LoVo (cell line): ENCODE measurements around the gene RTTN.

ENCODE experiments used
- DNase-seq: peaks from one replicate; pipeline ENCODE4 v3.0.0-alpha.2; 2016; ENCODE audit warnings: low spot score

The RTTN gene

GRCh38 chr18:70207181-70207580 is 1.7 kb upstream of the RTTN start:
- DNase-seq, result no peak

- no peak for DNase-seq
These were observed 5.2 kb downstream of the RTTN start for GRCh38 chr18:70200286-70200685.

- no peak for DNase-seq
These were observed 7.6 kb downstream of the RTTN start for GRCh38 chr18:70197844-70198243.

- DNase-seq, result no peak
These were observed 8.5 kb downstream of the RTTN start for GRCh38 chr18:70197026-70197425.

- peak; percentile 55 for DNase-seq
These were observed 9.5 kb downstream of the RTTN start for GRCh38 chr18:70195852-70196434.

- no peak for DNase-seq
These were observed 10.4 kb downstream of the RTTN start for GRCh38 chr18:70195014-70195614.

GRCh38 chr18:70194227-70194890 is 11.1 kb downstream of the RTTN start:
- no peak for DNase-seq

GRCh38 chr18:70190529-70190928 is 15.0 kb downstream of the RTTN start:
- DNase-seq, result no peak

GRCh38 chr18:70188113-70188512 is 17.4 kb downstream of the RTTN start:
- DNase-seq, result no peak

- DNase-seq, result no peak
These were observed 22.0 kb downstream of the RTTN start for GRCh38 chr18:70183441-70183840.

GRCh38 chr18:70182548-70182947 is 22.9 kb downstream of the RTTN start:
- DNase-seq, result no peak

- no peak for DNase-seq
These were observed 23.8 kb downstream of the RTTN start for GRCh38 chr18:70181725-70182124.

GRCh38 chr18:70181015-70181414 is 24.5 kb downstream of the RTTN start:
- DNase-seq, result peak; percentile 69

GRCh38 chr18:70176537-70176936 is 28.9 kb downstream of the RTTN start:
- DNase-seq, result no peak

- no peak for DNase-seq
These were observed 30.3 kb downstream of the RTTN start for GRCh38 chr18:70175216-70175615.

- DNase-seq, result peak; percentile 10
These were observed 33.3 kb downstream of the RTTN start for GRCh38 chr18:70172225-70172624.

GRCh38 chr18:70169747-70170146 is 35.7 kb downstream of the RTTN start:
- DNase-seq, result no peak

GRCh38 chr18:70166668-70167067 is 38.8 kb downstream of the RTTN start:
- no peak for DNase-seq

- DNase-seq, result no peak
These were observed 39.6 kb downstream of the RTTN start for GRCh38 chr18:70165936-70166335.

- DNase-seq, result no peak
These were observed 45.3 kb downstream of the RTTN start for GRCh38 chr18:70160073-70160678.

- DNase-seq, result no peak
These were observed 46.3 kb downstream of the RTTN start for GRCh38 chr18:70158992-70159717.

GRCh38 chr18:70156886-70157285 is 48.6 kb downstream of the RTTN start:
- no peak for DNase-seq
